NCI-H2227 treated with DMSO at 0.1 percent for 48 hours (cell line): Measurements from ENCODE around the gene ANXA8L1.
"Not testable (repeated sequence)": the region's sequence is repeated elsewhere in the genome, so short reads cannot be mapped to it uniquely, and the experiment has no call there.

Experiments used
- DNase-seq: peaks from one replicate; lab custom pipeline; 2025; lab: John Stamatoyannopoulos, UW

Gene ANXA8L1

GRCh38 chr10:46398212-46398886 lies 22.8 kb downstream of the ANXA8L1 start:
- DNase-seq: not testable (repeated sequence)

- DNase-seq: not testable (repeated sequence)
Observed at GRCh38 chr10:46409556-46409955, 34.0 kb downstream of the ANXA8L1 start.

- not testable (repeated sequence) for DNase-seq
Observed at GRCh38 chr10:46411123-46411522, 35.5 kb downstream of the ANXA8L1 start.

- not testable (repeated sequence) for DNase-seq
Observed at GRCh38 chr10:46412665-46413064, 37.1 kb downstream of the ANXA8L1 start.

- DNase-seq: not testable (repeated sequence)
Observed at GRCh38 chr10:46415291-46415690, 39.7 kb downstream of the ANXA8L1 start.

- DNase-seq: not testable (repeated sequence)
Observed at GRCh38 chr10:46418283-46418682, 42.7 kb downstream of the ANXA8L1 start.

GRCh38 chr10:46419570-46420379 lies 44.2 kb downstream of the ANXA8L1 start:
- not testable (repeated sequence) for DNase-seq

- not testable (repeated sequence) for DNase-seq
Observed at GRCh38 chr10:46423550-46423949, 48.0 kb downstream of the ANXA8L1 start.

- not testable (repeated sequence) for DNase-seq
Observed at GRCh38 chr10:46440942-46441341, 65.4 kb downstream of the ANXA8L1 start.
